Panc1 (cell line): ENCODE data around the gene SEC14L2. TPM values are rescaled to one million over a fixed set of nuclear protein-coding genes. Genes with fewer than 3 reads are reported as not detected.

Experiments
- ATAC-seq: fragments of 200-7000 bp; cut with Tn5 transposase; 2 replicates; pipeline ENCODE4 v1.9.1; 2020; ENCODE audit warnings: mild to moderate bottlenecking, moderate library complexity
- BruUV-seq: library from RNA; stranded (reverse); fragments of 400-500 nt; replicated peaks from 2 replicates; lab custom pipeline; 2021; lab: Mats Ljungman, UMichigan
- CTCF ChIA-PET: fragments of 300-600 bp; sonication (Branson Sonifier 250); formaldehyde crosslinking; loops from one replicate; lab custom pipeline; 2022; ENCODE audit warnings: antibody characterized with exemption; lab: Charles Lee
- POLR2A ChIA-PET: fragments of 300-600 bp; sonication (Branson Sonifier 250); formaldehyde crosslinking; loops from one replicate; lab custom pipeline; 2022; ENCODE audit warnings: antibody characterized with exemption; lab: Charles Lee
- DNase-seq: peaks from one replicate; pipeline ENCODE4 v3.0.0-alpha.2; 2010; ENCODE audit warnings: low read depth, low spot score
- H3K27ac ChIP-seq: 2 replicates; pipeline ENCODE4 v1.5.1; 2011; ENCODE audit warnings: mild to moderate bottlenecking, low read length, inconsistent platforms
- H3K27me3 ChIP-seq: fragments of 200-500 bp; sonication (Bioruptor generic); 2 replicates; pipeline ENCODE4 v1.6.0; 2014; ENCODE audit warnings: low read length, inconsistent platforms; ENCODE audit not compliant: control insufficient read depth, insufficient read depth
- H3K36me3 ChIP-seq: fragments of 200-500 bp; sonication (Bioruptor generic); 2 replicates; pipeline ENCODE4 v1.5.1; 2014; ENCODE audit warnings: inconsistent platforms, mild to moderate bottlenecking, low read length, moderate library complexity; ENCODE audit not compliant: control insufficient read depth, insufficient read depth
- H3K4me1 ChIP-seq: 2 replicates; pipeline ENCODE4 v1.5.1; 2011; ENCODE audit warnings: inconsistent platforms, mild to moderate bottlenecking, low read length, moderate library complexity; ENCODE audit not compliant: control insufficient read depth, insufficient read depth
- H3K4me3 ChIP-seq, 2 experiments: 2 replicates each; pipeline ENCODE4 v1.5.1; 2011 to 2012; ENCODE audit warnings: low read depth in 2 of 2, low read length in 2 of 2, mild to moderate bottlenecking in 2 of 2, inconsistent platforms in 1 of 2, moderate library complexity in 1 of 2
- H3K9me3 ChIP-seq: fragments of 200-500 bp; sonication (Bioruptor generic); 2 replicates; pipeline ENCODE4 v1.5.1; 2014; ENCODE audit warnings: low read depth, mild to moderate bottlenecking, inconsistent platforms, low read length, moderate library complexity; ENCODE audit not compliant: control insufficient read depth, insufficient read depth
- POLR2AphosphoS5 ChIP-seq: IDR thresholded peaks from 2 replicates; pipeline ENCODE4 v1.6.1; 2012; ENCODE audit warnings: mild to moderate bottlenecking, low read depth, low read length, moderate library complexity
- SIN3A ChIP-seq: IDR thresholded peaks from 2 replicates; pipeline ENCODE4 v1.6.1; 2012; ENCODE audit warnings: low read depth, mild to moderate bottlenecking, low read length, moderate library complexity, borderline replicate concordance; ENCODE audit not compliant: insufficient read depth
- TCF7L2 ChIP-seq: IDR thresholded peaks from 2 replicates; pipeline ENCODE4 v1.6.1; 2011; ENCODE audit warnings: mild to moderate bottlenecking, low read depth, low read length, inconsistent platforms
- in situ Hi-C: cut with HindIII; loops from 2 replicates; pipeline ENCODE4 v1.10.0; 2016; ENCODE audit warnings: low sequenced_read_pairs, low pct_unique_long_range_greater_than_20kb
- intact Hi-C: fragments of 100-400 bp; cut with micrococcal nuclease; formaldehyde crosslinking; loops from one replicate; pipeline ENCODE4 v1.10.0; 2022; ENCODE audit not compliant: unreplicated experiment
- total RNA-seq: library from RNA; stranded (reverse); gene quantifications from one replicate; pipeline ENCODE4 v1.2.1, GENCODE V29; 2021; ENCODE audit not compliant: unreplicated experiment
- TF ChIP-seq, protein P1 (sequence below), 2 experiments: IDR thresholded peaks; 2 replicates each; pipeline ENCODE4 v1.6.1; 2011 to 2012; ENCODE audit warnings: low read depth in 2 of 2, control low read depth in 1 of 2, low read length in 1 of 2, mild to moderate bottlenecking in 1 of 2, moderate library complexity in 1 of 2; ENCODE audit not compliant: insufficient read depth in 1 of 2
- TF ChIP-seq, protein P2 (sequence below): fragments of 450-650 bp; IDR thresholded peaks from 2 replicates; pipeline ENCODE4 v1.5.1; 2017; ENCODE audit warnings: mild to moderate bottlenecking

Gene SEC14L2
- total RNA-seq, 1 experiment from 2014 or later, result 10.7 TPM

DNA sequence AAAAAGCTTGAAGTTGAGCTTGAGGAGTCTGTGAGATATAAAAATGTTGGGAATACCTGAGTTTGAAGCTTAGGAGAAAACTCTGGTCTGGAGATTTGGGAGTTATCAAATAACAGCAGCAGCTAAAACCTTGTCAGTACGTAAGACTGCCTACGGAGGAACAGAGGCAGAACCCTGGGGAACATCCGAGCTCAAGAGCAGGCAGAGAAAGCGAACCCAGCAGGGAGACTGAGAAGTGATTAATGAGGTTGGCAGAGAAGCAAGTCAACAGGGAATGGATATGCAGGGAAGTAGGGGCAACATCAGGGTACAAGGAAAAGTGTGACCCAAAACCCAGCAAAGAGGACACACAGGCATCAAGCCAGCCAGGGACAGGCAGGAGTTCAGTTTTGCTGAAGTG, 16.2 kb downstream of the SEC14L2 start:
- Histone ChIP-seq H3K4me1 (no peaks in the 10 kb centered on the region), H3K4me3 (no peak overlapping the region), H3K36me3 (0 out of 2 replicates have a peak, but pooled peaks cover 4% of the 10 kb centered on the region), H3K27me3 (no peaks in the 10 kb centered on the region), H3K27ac (no peak overlapping the region), H3K9me3 (no peaks in the 10 kb centered on the region)
- in situ Hi-C loops (no loop called here), intact Hi-C loops (no loop called here)
- no peak for DNase-seq
- BruUV-seq, result TSS peak; percentile 55
- ATAC-seq, result no peak
- TF ChIP-seq, protein P1, sequence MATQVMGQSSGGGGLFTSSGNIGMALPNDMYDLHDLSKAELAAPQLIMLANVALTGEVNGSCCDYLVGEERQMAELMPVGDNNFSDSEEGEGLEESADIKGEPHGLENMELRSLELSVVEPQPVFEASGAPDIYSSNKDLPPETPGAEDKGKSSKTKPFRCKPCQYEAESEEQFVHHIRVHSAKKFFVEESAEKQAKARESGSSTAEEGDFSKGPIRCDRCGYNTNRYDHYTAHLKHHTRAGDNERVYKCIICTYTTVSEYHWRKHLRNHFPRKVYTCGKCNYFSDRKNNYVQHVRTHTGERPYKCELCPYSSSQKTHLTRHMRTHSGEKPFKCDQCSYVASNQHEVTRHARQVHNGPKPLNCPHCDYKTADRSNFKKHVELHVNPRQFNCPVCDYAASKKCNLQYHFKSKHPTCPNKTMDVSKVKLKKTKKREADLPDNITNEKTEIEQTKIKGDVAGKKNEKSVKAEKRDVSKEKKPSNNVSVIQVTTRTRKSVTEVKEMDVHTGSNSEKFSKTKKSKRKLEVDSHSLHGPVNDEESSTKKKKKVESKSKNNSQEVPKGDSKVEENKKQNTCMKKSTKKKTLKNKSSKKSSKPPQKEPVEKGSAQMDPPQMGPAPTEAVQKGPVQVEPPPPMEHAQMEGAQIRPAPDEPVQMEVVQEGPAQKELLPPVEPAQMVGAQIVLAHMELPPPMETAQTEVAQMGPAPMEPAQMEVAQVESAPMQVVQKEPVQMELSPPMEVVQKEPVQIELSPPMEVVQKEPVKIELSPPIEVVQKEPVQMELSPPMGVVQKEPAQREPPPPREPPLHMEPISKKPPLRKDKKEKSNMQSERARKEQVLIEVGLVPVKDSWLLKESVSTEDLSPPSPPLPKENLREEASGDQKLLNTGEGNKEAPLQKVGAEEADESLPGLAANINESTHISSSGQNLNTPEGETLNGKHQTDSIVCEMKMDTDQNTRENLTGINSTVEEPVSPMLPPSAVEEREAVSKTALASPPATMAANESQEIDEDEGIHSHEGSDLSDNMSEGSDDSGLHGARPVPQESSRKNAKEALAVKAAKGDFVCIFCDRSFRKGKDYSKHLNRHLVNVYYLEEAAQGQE (IDR thresholded peaks at IDR 0.05; ENCODE audit: insufficient read depth in 1 of 2, low read depth in 2 of 2, low read length in 1 of 2), result no peak
- TF ChIP-seq SIN3A (no peak), POLR2AphosphoS5 (no peak), TCF7L2 (no peak)
- TF ChIP-seq, protein P2, sequence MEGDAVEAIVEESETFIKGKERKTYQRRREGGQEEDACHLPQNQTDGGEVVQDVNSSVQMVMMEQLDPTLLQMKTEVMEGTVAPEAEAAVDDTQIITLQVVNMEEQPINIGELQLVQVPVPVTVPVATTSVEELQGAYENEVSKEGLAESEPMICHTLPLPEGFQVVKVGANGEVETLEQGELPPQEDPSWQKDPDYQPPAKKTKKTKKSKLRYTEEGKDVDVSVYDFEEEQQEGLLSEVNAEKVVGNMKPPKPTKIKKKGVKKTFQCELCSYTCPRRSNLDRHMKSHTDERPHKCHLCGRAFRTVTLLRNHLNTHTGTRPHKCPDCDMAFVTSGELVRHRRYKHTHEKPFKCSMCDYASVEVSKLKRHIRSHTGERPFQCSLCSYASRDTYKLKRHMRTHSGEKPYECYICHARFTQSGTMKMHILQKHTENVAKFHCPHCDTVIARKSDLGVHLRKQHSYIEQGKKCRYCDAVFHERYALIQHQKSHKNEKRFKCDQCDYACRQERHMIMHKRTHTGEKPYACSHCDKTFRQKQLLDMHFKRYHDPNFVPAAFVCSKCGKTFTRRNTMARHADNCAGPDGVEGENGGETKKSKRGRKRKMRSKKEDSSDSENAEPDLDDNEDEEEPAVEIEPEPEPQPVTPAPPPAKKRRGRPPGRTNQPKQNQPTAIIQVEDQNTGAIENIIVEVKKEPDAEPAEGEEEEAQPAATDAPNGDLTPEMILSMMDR, result no peak
- CTCF ChIA-PET, result interaction anchor here (0.7 kb wide), 1 partner anchor 199 kb away, joined by 3 read pairs; no protein-coding TSS in a partner anchor
- POLR2A ChIA-PET, result interaction anchor here (0.7 kb wide), 2 partner anchors 10 to 182 kb away, joined by 4 read pairs; no protein-coding TSS in a partner anchor

DNA sequence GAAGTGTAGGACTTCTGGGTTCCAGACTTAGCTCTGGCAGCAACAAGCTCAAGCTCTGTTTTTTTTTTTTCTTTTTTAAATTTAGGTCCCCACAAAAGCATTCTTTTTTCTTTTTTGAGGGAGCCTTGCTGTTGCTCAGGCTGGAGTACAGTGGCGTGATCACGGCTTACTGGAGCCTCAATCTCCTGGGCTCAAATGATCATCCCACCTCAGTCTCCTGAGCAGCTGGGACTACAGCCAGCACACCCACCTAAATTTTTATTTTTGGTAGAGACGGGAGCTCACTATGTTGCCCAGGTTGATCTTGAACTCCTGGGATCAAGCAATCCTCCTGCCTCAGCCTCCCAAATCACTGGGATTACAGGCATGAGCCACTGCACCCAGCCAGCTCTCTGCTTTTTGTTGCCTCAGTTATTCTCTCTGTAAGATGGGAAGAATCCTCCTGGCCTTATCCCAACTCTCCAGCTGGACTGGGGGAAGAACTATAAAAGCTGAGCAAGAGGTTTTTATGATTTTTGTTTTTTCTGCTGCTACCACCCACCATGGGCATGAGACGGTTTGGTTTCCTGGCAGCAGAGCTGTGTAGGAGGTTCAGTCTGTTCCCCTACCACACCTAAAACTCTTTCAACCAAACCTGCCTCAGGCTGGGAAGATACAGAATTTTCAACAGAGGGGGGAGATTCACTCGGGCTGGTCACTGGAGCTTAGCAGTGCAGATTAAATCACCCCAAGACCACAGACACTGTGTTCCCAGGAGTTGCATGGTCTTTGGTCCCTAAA, 17.1 kb downstream of the SEC14L2 start:
- Histone ChIP-seq H3K27me3 (no peaks in the 10 kb centered on the region), H3K36me3 (0 out of 2 replicates have a peak, but pooled peaks cover 4% of the 10 kb centered on the region), H3K4me1 (no peaks in the 10 kb centered on the region), H3K27ac (no peak overlapping the region), H3K4me3 (no peak overlapping the region), H3K9me3 (no peaks in the 10 kb centered on the region)
- CTCF ChIA-PET, result no interaction called here
- BruUV-seq, result no TSS peak
- DNase-seq (no peak), ATAC-seq (no peak)
- TF ChIP-seq, protein P1 (IDR thresholded peaks at IDR 0.05; ENCODE audit: insufficient read depth in 1 of 2, low read depth in 2 of 2, low read length in 1 of 2), result no peak
- TF ChIP-seq, protein P2, result no peak
- TF ChIP-seq TCF7L2 (no peak), POLR2AphosphoS5 (no peak), SIN3A (no peak)
- in situ Hi-C loops (no loop called here), intact Hi-C loops (no loop called here)
- POLR2A ChIA-PET, result no interaction called here
